Measurements from ENCODE around the gene JARID2.

JARID2 gene

GRCh38 chr6:15403094-15403755, 157.4 kb downstream of the JARID2 start:
- Histone ChIP-seq H3K9ac (ENCODE audit: low read depth in 1 of 2, low read length in 2 of 2) (no peak overlapping the region), H3K36me3 (ENCODE audit: control insufficient read depth in 2 of 2, insufficient read depth in 2 of 2, low read length in 2 of 2) (no peaks in the 10 kb centered on the region), H3K27ac (ENCODE audit: low read depth in 2 of 2, low read length in 2 of 2) (no peak overlapping the region), H3K4me1 (ENCODE audit: control insufficient read depth in 2 of 2, insufficient read depth in 2 of 2, low read length in 2 of 2) (peaks cover 13 to 18% of the 10 kb centered on the region in 2 donors), H3K27me3 (ENCODE audit: control insufficient read depth in 2 of 2, insufficient read depth in 2 of 2, low read length in 2 of 2) (no peaks in the 10 kb centered on the region), H3K4me3 (ENCODE audit: low read length in 2 of 2) (no peak overlapping the region), H3K9me3 (ENCODE audit: control insufficient read depth in 2 of 2, low read length in 2 of 2) (no peaks in the 10 kb centered on the region)

GRCh38 chr6:15404685-15404980, 158.8 kb downstream of the JARID2 start:
- Histone ChIP-seq H3K36me3 (ENCODE audit: control insufficient read depth in 2 of 2, insufficient read depth in 2 of 2, low read length in 2 of 2) (no peaks in the 10 kb centered on the region), H3K4me3 (ENCODE audit: low read length in 2 of 2) (no peak overlapping the region), H3K9me3 (ENCODE audit: control insufficient read depth in 2 of 2, low read length in 2 of 2) (no peaks in the 10 kb centered on the region), H3K9ac (ENCODE audit: low read depth in 1 of 2, low read length in 2 of 2) (no peak overlapping the region), H3K27me3 (ENCODE audit: control insufficient read depth in 2 of 2, insufficient read depth in 2 of 2, low read length in 2 of 2) (no peaks in the 10 kb centered on the region), H3K27ac (ENCODE audit: low read depth in 2 of 2, low read length in 2 of 2) (no peak overlapping the region), H3K4me1 (ENCODE audit: control insufficient read depth in 2 of 2, insufficient read depth in 2 of 2, low read length in 2 of 2) (peaks cover 10 to 18% of the 10 kb centered on the region in 2 donors)

GRCh38 chr6:15405129-15406068, 159.5 kb downstream of the JARID2 start:
- no peak overlapping the region for H3K27ac ChIP-seq (ENCODE audit: low read depth in 2 of 2, low read length in 2 of 2)
- no peaks in the 10 kb centered on the region for H3K9me3 ChIP-seq (ENCODE audit: control insufficient read depth in 2 of 2, low read length in 2 of 2)
- no peaks in the 10 kb centered on the region for H3K36me3 ChIP-seq (ENCODE audit: control insufficient read depth in 2 of 2, insufficient read depth in 2 of 2, low read length in 2 of 2)
- H3K9ac ChIP-seq (ENCODE audit: low read depth in 1 of 2, low read length in 2 of 2): no peak overlapping the region
- peaks cover 10 to 11% of the 10 kb centered on the region in 2 donors for H3K4me1 ChIP-seq (ENCODE audit: control insufficient read depth in 2 of 2, insufficient read depth in 2 of 2, low read length in 2 of 2)
- H3K27me3 ChIP-seq (ENCODE audit: control insufficient read depth in 2 of 2, insufficient read depth in 2 of 2, low read length in 2 of 2): no peaks in the 10 kb centered on the region
- H3K4me3 ChIP-seq (ENCODE audit: low read length in 2 of 2): no peak overlapping the region

- H3K9me3 ChIP-seq (ENCODE audit: control insufficient read depth in 2 of 2, low read length in 2 of 2): no peaks in the 10 kb centered on the region
Observed at GRCh38 chr6:15406452-15406851, 160.6 kb downstream of the JARID2 start.

GRCh38 chr6:15408008-15408407, 162.1 kb downstream of the JARID2 start:
- H3K9me3 ChIP-seq (ENCODE audit: control insufficient read depth in 2 of 2, low read length in 2 of 2): no peaks in the 10 kb centered on the region
- no peaks in the 10 kb centered on the region for H3K36me3 ChIP-seq (ENCODE audit: control insufficient read depth in 2 of 2, insufficient read depth in 2 of 2, low read length in 2 of 2)
- no peak overlapping the region for H3K27ac ChIP-seq (ENCODE audit: low read depth in 2 of 2, low read length in 2 of 2)
- no peak overlapping the region for H3K9ac ChIP-seq (ENCODE audit: low read depth in 1 of 2, low read length in 2 of 2)
- no peaks in the 10 kb centered on the region for H3K27me3 ChIP-seq (ENCODE audit: control insufficient read depth in 2 of 2, insufficient read depth in 2 of 2, low read length in 2 of 2)
- no peak overlapping the region for H3K4me3 ChIP-seq (ENCODE audit: low read length in 2 of 2)
- no peaks in the 10 kb centered on the region for H3K4me1 ChIP-seq (ENCODE audit: control insufficient read depth in 2 of 2, insufficient read depth in 2 of 2, low read length in 2 of 2)

More at GRCh38 chr6:15406452-15406851, 160.6 kb downstream of the JARID2 start:
- Histone ChIP-seq H3K4me3 (ENCODE audit: low read length in 2 of 2) (no peak overlapping the region), H3K36me3 (ENCODE audit: control insufficient read depth in 2 of 2, insufficient read depth in 2 of 2, low read length in 2 of 2) (no peaks in the 10 kb centered on the region), H3K27ac (ENCODE audit: low read depth in 2 of 2, low read length in 2 of 2) (no peak overlapping the region), H3K27me3 (ENCODE audit: control insufficient read depth in 2 of 2, insufficient read depth in 2 of 2, low read length in 2 of 2) (no peaks in the 10 kb centered on the region), H3K9ac (ENCODE audit: low read depth in 1 of 2, low read length in 2 of 2) (no peak overlapping the region), H3K4me1 (ENCODE audit: control insufficient read depth in 2 of 2, insufficient read depth in 2 of 2, low read length in 2 of 2) (peaks cover 4 to 9% of the 10 kb centered on the region in 2 donors)

- H3K4me1 ChIP-seq (ENCODE audit: control insufficient read depth in 2 of 2, insufficient read depth in 2 of 2, low read length in 2 of 2): no peaks in the 10 kb centered on the region
- H3K36me3 ChIP-seq (ENCODE audit: control insufficient read depth in 2 of 2, insufficient read depth in 2 of 2, low read length in 2 of 2): no peaks in the 10 kb centered on the region
- H3K27ac ChIP-seq (ENCODE audit: low read depth in 2 of 2, low read length in 2 of 2): no peak overlapping the region
- H3K9me3 ChIP-seq (ENCODE audit: control insufficient read depth in 2 of 2, low read length in 2 of 2): no peaks in the 10 kb centered on the region
- H3K9ac ChIP-seq (ENCODE audit: low read depth in 1 of 2, low read length in 2 of 2): no peak overlapping the region
- H3K4me3 ChIP-seq (ENCODE audit: low read length in 2 of 2): no peak overlapping the region
- no peaks in the 10 kb centered on the region for H3K27me3 ChIP-seq (ENCODE audit: control insufficient read depth in 2 of 2, insufficient read depth in 2 of 2, low read length in 2 of 2)
Observed at GRCh38 chr6:15408758-15409157, 162.9 kb downstream of the JARID2 start.

- Histone ChIP-seq H3K4me1 (ENCODE audit: control insufficient read depth in 2 of 2, insufficient read depth in 2 of 2, low read length in 2 of 2) (no peaks in the 10 kb centered on the region), H3K9me3 (ENCODE audit: control insufficient read depth in 2 of 2, low read length in 2 of 2) (no peaks in the 10 kb centered on the region), H3K27ac (ENCODE audit: low read depth in 2 of 2, low read length in 2 of 2) (no peak overlapping the region), H3K4me3 (ENCODE audit: low read length in 2 of 2) (no peak overlapping the region), H3K27me3 (ENCODE audit: control insufficient read depth in 2 of 2, insufficient read depth in 2 of 2, low read length in 2 of 2) (no peaks in the 10 kb centered on the region), H3K36me3 (ENCODE audit: control insufficient read depth in 2 of 2, insufficient read depth in 2 of 2, low read length in 2 of 2) (no peaks in the 10 kb centered on the region), H3K9ac (ENCODE audit: low read depth in 1 of 2, low read length in 2 of 2) (no peak overlapping the region)
Observed at GRCh38 chr6:15409301-15410125, 163.6 kb downstream of the JARID2 start.

GRCh38 chr6:15410126-15410391, 164.2 kb downstream of the JARID2 start:
- no peaks in the 10 kb centered on the region for H3K27me3 ChIP-seq (ENCODE audit: control insufficient read depth in 2 of 2, insufficient read depth in 2 of 2, low read length in 2 of 2)
- H3K9me3 ChIP-seq (ENCODE audit: control insufficient read depth in 2 of 2, low read length in 2 of 2): no peaks in the 10 kb centered on the region
- H3K27ac ChIP-seq (ENCODE audit: low read depth in 2 of 2, low read length in 2 of 2): no peak overlapping the region
- no peaks in the 10 kb centered on the region for H3K36me3 ChIP-seq (ENCODE audit: control insufficient read depth in 2 of 2, insufficient read depth in 2 of 2, low read length in 2 of 2)
- H3K9ac ChIP-seq (ENCODE audit: low read depth in 1 of 2, low read length in 2 of 2): no peak overlapping the region
- no peaks in the 10 kb centered on the region for H3K4me1 ChIP-seq (ENCODE audit: control insufficient read depth in 2 of 2, insufficient read depth in 2 of 2, low read length in 2 of 2)
- no peak overlapping the region for H3K4me3 ChIP-seq (ENCODE audit: low read length in 2 of 2)

GRCh38 chr6:15410752-15411151, 164.9 kb downstream of the JARID2 start:
- H3K27ac ChIP-seq (ENCODE audit: low read depth in 2 of 2, low read length in 2 of 2): no peak overlapping the region
- H3K9me3 ChIP-seq (ENCODE audit: control insufficient read depth in 2 of 2, low read length in 2 of 2): no peaks in the 10 kb centered on the region
- H3K9ac ChIP-seq (ENCODE audit: low read depth in 1 of 2, low read length in 2 of 2): no peak overlapping the region
- H3K4me3 ChIP-seq (ENCODE audit: low read length in 2 of 2): no peak overlapping the region
- H3K4me1 ChIP-seq (ENCODE audit: control insufficient read depth in 2 of 2, insufficient read depth in 2 of 2, low read length in 2 of 2): no peaks in the 10 kb centered on the region
- no peaks in the 10 kb centered on the region for H3K36me3 ChIP-seq (ENCODE audit: control insufficient read depth in 2 of 2, insufficient read depth in 2 of 2, low read length in 2 of 2)
- no peaks in the 10 kb centered on the region for H3K27me3 ChIP-seq (ENCODE audit: control insufficient read depth in 2 of 2, insufficient read depth in 2 of 2, low read length in 2 of 2)

GRCh38 chr6:15411766-15412165, 165.9 kb downstream of the JARID2 start:
- H3K4me1 ChIP-seq (ENCODE audit: control insufficient read depth in 2 of 2, insufficient read depth in 2 of 2, low read length in 2 of 2): no peaks in the 10 kb centered on the region
- no peak overlapping the region for H3K27ac ChIP-seq (ENCODE audit: low read depth in 2 of 2, low read length in 2 of 2)
- no peaks in the 10 kb centered on the region for H3K36me3 ChIP-seq (ENCODE audit: control insufficient read depth in 2 of 2, insufficient read depth in 2 of 2, low read length in 2 of 2)
- no peaks in the 10 kb centered on the region for H3K9me3 ChIP-seq (ENCODE audit: control insufficient read depth in 2 of 2, low read length in 2 of 2)
- no peak overlapping the region for H3K9ac ChIP-seq (ENCODE audit: low read depth in 1 of 2, low read length in 2 of 2)
- no peak overlapping the region for H3K4me3 ChIP-seq (ENCODE audit: low read length in 2 of 2)
- no peaks in the 10 kb centered on the region for H3K27me3 ChIP-seq (ENCODE audit: control insufficient read depth in 2 of 2, insufficient read depth in 2 of 2, low read length in 2 of 2)
